ENCODE measurements around the gene AGPAT3.
"Not testable (repeated sequence)": the region's sequence is repeated elsewhere in the genome, so short reads cannot be mapped to it uniquely, and the experiment has no call there.

The AGPAT3 gene

DNA sequence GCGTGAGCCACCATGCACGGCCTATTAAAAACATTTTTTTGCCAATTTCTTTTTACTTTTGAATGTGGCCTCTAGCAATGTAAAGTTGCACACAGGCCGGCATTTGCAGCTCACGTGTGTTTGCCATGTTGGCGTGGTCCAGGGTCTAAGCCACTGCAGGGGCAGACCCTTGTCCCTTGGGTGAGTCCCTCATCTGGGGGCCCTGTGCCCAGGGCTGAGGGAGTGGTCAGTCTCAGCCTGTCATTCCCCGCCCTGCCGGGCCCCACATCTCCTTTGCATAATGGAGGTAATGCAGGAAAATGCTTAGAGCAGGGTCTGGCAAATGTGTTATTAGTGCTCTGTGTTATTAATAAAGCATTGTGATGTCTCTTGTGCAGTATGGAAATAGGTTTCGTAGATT lies 16.9 kb downstream of the AGPAT3 start:
- DNase-seq (ENCODE audit: low spot score) (no peak), FAIRE-seq (no peak)

- FAIRE-seq (no peak), DNase-seq (ENCODE audit: low spot score) (no peak)
Observed at GRCh38 chr21:43882952-43883545, 18.0 kb downstream of the AGPAT3 start.

DNA sequence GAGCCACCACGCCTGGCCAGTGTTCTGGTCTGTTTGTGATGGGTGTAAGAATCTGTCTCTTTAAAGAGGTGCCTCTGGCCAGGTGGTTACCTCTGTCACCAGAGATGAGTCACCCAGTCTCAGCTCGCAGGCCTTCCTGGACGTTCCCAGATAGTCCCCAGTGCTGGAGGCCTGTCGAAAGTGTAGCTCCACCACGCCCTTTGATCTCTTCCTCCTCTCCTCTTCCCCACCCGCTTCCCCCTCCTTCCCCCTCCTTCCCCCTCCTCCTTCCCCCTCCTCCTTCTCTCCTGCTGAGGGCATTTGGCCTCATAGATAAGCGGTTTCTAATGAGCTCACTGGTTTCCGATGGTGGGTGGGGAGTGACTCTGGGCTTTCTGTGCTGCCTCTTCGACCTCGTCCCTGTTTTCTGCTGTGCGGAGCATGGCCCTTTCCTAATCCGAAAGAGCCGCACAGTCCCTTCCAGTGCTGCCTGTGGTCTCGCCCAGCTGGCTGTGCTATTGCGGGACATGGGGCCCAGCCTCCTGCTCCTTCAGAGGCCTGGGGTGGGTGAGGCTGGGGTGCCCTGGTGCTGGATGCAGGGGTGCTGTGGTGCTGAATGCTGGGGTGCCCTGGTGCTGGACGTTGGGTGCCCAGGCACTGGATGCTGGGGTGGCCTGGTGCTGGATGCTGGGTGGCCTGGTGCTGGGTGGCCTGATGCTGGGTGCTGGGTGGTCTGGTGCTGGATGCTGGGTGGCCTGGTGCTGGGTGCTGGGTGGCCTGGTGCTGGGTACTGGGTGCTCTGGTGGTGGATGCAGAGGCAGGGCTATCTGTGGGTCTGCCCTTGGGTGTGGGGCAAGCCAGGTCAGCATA lies 19.2 kb downstream of the AGPAT3 start:
- DNase-seq (ENCODE audit: low spot score) (no peak), FAIRE-seq (no peak)

GRCh38 chr21:43884861-43885417 lies 19.9 kb downstream of the AGPAT3 start:
- FAIRE-seq, result no peak
- DNase-seq (ENCODE audit: low spot score), result no peak

GRCh38 chr21:43885721-43886120 lies 20.7 kb downstream of the AGPAT3 start:
- no peak for FAIRE-seq
- no peak for DNase-seq (ENCODE audit: low spot score)

DNA sequence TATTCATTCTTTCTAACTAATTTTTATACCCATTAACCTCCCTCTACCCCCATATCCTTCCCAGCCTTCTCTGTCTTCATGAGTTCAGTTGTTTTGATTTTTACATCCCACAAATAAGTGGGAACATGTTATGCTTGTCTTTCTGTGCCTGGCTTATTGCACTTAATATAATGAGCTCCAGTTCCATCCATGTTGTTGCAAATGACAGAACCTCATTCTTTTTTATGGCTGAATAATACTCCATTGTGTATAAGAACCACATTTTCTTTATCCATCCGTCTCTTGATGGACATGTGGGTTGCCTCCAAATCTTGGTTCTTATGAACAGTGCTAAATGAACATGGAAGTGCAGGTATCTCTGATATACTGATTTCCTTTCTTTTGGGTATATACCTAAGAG lies 21.5 kb downstream of the AGPAT3 start:
- no peak for DNase-seq (ENCODE audit: low spot score)
- FAIRE-seq, result no peak

DNA sequence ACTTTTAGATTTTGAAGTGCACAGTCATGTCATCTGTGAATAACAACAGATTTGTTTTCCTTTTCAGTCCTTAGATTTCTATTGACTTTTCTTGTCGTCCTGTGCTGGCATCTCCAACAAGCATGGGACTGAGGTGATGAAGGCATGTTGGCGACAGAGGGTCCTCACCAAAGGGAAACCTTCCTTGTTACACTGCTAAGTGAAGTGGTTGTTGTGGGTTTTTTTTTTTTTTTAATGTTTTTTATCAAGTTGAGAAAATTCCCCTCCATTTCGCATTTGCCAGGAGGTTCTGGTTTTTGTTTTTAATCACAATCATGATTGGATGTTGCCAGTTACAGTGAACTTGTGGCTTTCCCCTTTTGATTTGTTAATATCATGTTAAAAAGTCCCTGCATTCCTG lies 24.0 kb downstream of the AGPAT3 start:
- DNase-seq (ENCODE audit: low spot score) (no peak), FAIRE-seq (no peak)

- DNase-seq (ENCODE audit: low spot score) (no peak), FAIRE-seq (no peak)
Observed at GRCh38 chr21:43890042-43890441, 25.0 kb downstream of the AGPAT3 start.

- FAIRE-seq (no peak), DNase-seq (ENCODE audit: low spot score) (no peak)
Observed at GRCh38 chr21:43892334-43892733, 27.3 kb downstream of the AGPAT3 start.

DNA sequence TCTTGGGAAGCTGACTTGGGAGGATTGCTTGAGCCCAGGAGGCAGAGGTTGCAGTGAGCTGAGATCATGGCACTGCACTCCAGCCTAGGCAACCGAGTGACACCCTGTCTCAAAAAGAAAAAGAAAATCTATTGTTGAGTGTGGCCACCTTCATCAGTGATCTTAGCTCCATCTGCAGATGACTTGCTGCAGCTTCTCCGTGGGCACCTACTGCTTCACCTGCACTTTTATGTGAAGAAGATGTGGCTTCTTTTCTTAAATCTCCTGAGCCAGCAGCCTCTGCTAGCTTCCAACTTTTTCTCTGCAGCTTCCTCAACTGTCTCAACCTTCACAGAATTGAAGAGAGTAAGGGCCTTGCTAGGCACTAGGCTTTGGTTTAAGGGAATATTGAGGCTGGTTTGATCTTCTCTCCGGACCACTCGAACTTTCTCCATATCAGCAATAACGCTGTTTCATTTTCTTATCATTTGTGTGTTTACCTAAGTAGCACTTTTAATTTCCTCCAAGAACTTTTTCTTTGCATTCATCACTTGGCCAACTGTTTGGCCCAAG lies 28.0 kb downstream of the AGPAT3 start:
- FAIRE-seq (no peak), DNase-seq (ENCODE audit: low spot score) (no peak)

GRCh38 chr21:43893536-43894205 lies 28.6 kb downstream of the AGPAT3 start:
- DNase-seq (ENCODE audit: low spot score) (no peak), FAIRE-seq (no peak)

DNA sequence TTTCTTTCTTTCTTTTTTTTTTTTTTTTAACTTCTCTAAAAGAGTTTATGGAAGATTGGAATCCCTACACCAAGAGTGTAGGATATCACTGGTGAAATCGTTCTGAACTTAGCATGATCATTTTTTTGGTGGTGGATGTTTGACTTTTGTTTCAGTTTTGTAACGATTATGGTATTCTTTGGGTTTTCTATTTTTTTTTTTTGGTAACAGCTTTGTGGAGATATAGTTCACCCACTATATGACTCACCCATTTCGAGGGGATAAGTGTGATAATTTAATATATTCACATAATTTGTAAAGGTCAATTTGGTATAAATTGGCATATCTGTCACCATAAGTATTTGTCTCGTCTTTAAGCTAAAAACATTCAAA lies 29.2 kb downstream of the AGPAT3 start:
- no peak for FAIRE-seq
- no peak for DNase-seq (ENCODE audit: low spot score)

GRCh38 chr21:43895196-43895595 lies 30.2 kb downstream of the AGPAT3 start:
- DNase-seq (ENCODE audit: low spot score) (no peak), FAIRE-seq (no peak)

GRCh38 chr21:43896696-43897299 lies 31.8 kb downstream of the AGPAT3 start:
- FAIRE-seq; DNase-seq (ENCODE audit: low spot score): not testable (repeated sequence)

- DNase-seq (ENCODE audit: low spot score) (no peak), FAIRE-seq (no peak)
Observed at GRCh38 chr21:43899307-43900077, 34.5 kb downstream of the AGPAT3 start.

- FAIRE-seq (no peak), DNase-seq (ENCODE audit: low spot score) (no peak)
Observed at GRCh38 chr21:43900078-43900385, 35.0 kb downstream of the AGPAT3 start.

- FAIRE-seq (no peak), DNase-seq (ENCODE audit: low spot score) (no peak)
Observed at GRCh38 chr21:43900690-43901089, 35.7 kb downstream of the AGPAT3 start.

DNA sequence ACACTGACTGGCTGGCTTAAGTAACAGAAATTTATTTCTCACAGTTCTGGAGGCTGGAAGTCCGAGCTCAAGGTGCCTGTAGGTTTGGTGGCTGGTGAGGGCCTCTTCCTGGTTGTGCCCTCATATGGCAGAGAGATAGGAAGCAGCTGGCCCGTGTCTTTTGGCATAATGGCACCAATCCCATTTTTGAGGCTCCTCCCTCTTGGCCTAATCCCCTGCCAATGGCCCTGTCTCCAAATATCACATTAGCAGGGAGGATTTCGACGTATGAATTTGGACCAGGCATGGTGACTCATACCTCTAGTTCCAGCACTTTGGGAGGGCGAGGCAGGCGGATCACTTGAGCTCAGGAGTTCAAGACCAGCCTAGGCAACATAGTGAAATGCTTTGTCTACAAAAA lies 37.4 kb downstream of the AGPAT3 start:
- DNase-seq (ENCODE audit: low spot score), result no peak

GRCh38 chr21:43903451-43904091 lies 38.5 kb downstream of the AGPAT3 start:
- no peak for DNase-seq (ENCODE audit: low spot score)

More for the DNA sequence above, 37.4 kb downstream of the AGPAT3 start:
- no peak for FAIRE-seq

GRCh38 chr21:43904331-43904781 lies 39.3 kb downstream of the AGPAT3 start:
- DNase-seq (ENCODE audit: low spot score) (no peak), FAIRE-seq (no peak)

More at GRCh38 chr21:43903451-43904091, 38.5 kb downstream of the AGPAT3 start:
- no peak for FAIRE-seq
